ENCODE data around the gene SYCP2L. TPM values are rescaled to one million over a fixed set of nuclear protein-coding genes. Genes with fewer than 3 reads are reported as not detected.

Gene SYCP2L
- total and polyA plus RNA-seq, 2 donors (not counting 1 experiment from before 2014, with no cell fraction given): 0.19 TPM; not detected in 1

GRCh38 chr6:10951675-10952282 is 64.9 kb downstream of the SYCP2L start:
- Histone ChIP-seq H3K36me3 (replicated peaks in 1 of 2; ENCODE audit: control extremely low read depth in 1 of 2, control insufficient read depth in 1 of 2, extremely low read depth in 1 of 2, insufficient read depth in 2 of 2, low read length in 1 of 2) (no peaks in the 10 kb centered on the region), H3K79me2 (ENCODE audit: control insufficient read depth, insufficient read depth, low read length) (no peaks in the 10 kb centered on the region), H2AFZ (ENCODE audit: insufficient read depth, low read depth, low read length, poor library complexity, severe bottlenecking) (no peak overlapping the region), H3K27me3 (replicated peaks in 1 of 4; ENCODE audit: control extremely low read depth in 1 of 4, control insufficient read depth in 3 of 4, insufficient read depth in 4 of 4, low read length in 3 of 4) (peaks cover 0 to 6% (median 1%) of the 10 kb centered on the region in 4 experiments), H3K27ac (ENCODE audit: low read length in 2 of 2) (no peak overlapping the region), H3K4me1 (ENCODE audit: control insufficient read depth in 2 of 2, insufficient read depth in 2 of 2, low read length in 2 of 2) (no peaks in the 10 kb centered on the region), H3K9ac (ENCODE audit: low read length) (no peak overlapping the region), H4K20me1 (ENCODE audit: control insufficient read depth, insufficient read depth, low read length, poor library complexity, severe bottlenecking) (no peaks in the 10 kb centered on the region), H3K9me3 (ENCODE audit: control extremely low read depth in 1 of 3, control insufficient read depth in 2 of 3, insufficient read depth in 1 of 3, low read length in 2 of 3) (no peaks in the 10 kb centered on the region), H3K4me3 (ENCODE audit: control extremely low read depth in 1 of 5, extremely low read depth in 1 of 5, insufficient read depth in 1 of 5, low read depth in 2 of 5, low read length in 4 of 5) (no peak overlapping the region), H3K4me2 (replicated peaks; ENCODE audit: low read depth, low read length, poor library complexity, severe bottlenecking) (no peak overlapping the region)
- CTCF ChIA-PET: interaction anchor here (1.0 to 1.2 kb wide), 2 partner anchors 117 to 624 kb away, joined by 4 read pairs; no protein-coding TSS in a partner anchor
- intact Hi-C loops (cut with micrococcal nuclease): loop anchor here (5.0 kb wide), 1 partner anchor 626 kb away; no protein-coding TSS in a partner anchor
- no peak for ATAC-seq (ENCODE audit: low read depth)
- POLR2A ChIA-PET: no interaction called here
- H3K27ac Mint-ChIP-seq: no peak overlapping the region
- no peaks in the 10 kb centered on the region for H3K9me3 Mint-ChIP-seq (ENCODE audit: insufficient read depth)
- WGBS (ENCODE audit: insufficient coverage): 57% methylated on average over 4 of the region's 6 CpGs
- no peak overlapping the region for H3K4me3 Mint-ChIP-seq
- no peaks in the 10 kb centered on the region for H3K4me1 Mint-ChIP-seq
- peaks cover 28% of the 10 kb centered on the region for H3K27me3 Mint-ChIP-seq
- no peak for DNase-seq
- TF ChIP-seq EZH2 (IDR thresholded peaks at IDR 0.05; ENCODE audit: borderline replicate concordance, insufficient read depth, low read depth, low read length, poor library complexity, severe bottlenecking) (no peak), CTCF (IDR thresholded peaks at IDR 0.05) (peak; percentile 15)

- Histone ChIP-seq H3K4me2 (replicated peaks; ENCODE audit: low read depth, low read length, poor library complexity, severe bottlenecking) (no peak overlapping the region), H3K9ac (ENCODE audit: low read length) (no peak overlapping the region), H3K9me3 (ENCODE audit: control extremely low read depth in 1 of 3, control insufficient read depth in 2 of 3, insufficient read depth in 1 of 3, low read length in 2 of 3) (no peaks in the 10 kb centered on the region), H3K27me3 (replicated peaks in 1 of 4; ENCODE audit: control extremely low read depth in 1 of 4, control insufficient read depth in 3 of 4, insufficient read depth in 4 of 4, low read length in 3 of 4) (peaks cover 0 to 2% (median 0%) of the 10 kb centered on the region in 4 experiments), H4K20me1 (ENCODE audit: control insufficient read depth, insufficient read depth, low read length, poor library complexity, severe bottlenecking) (no peaks in the 10 kb centered on the region), H2AFZ (ENCODE audit: insufficient read depth, low read depth, low read length, poor library complexity, severe bottlenecking) (no peak overlapping the region), H3K27ac (ENCODE audit: low read length in 2 of 2) (no peak overlapping the region), H3K4me1 (ENCODE audit: control insufficient read depth in 2 of 2, insufficient read depth in 2 of 2, low read length in 2 of 2) (no peaks in the 10 kb centered on the region), H3K79me2 (ENCODE audit: control insufficient read depth, insufficient read depth, low read length) (no peaks in the 10 kb centered on the region), H3K4me3 (ENCODE audit: control extremely low read depth in 1 of 5, extremely low read depth in 1 of 5, insufficient read depth in 1 of 5, low read depth in 2 of 5, low read length in 4 of 5) (no peak overlapping the region), H3K36me3 (replicated peaks in 1 of 2; ENCODE audit: control extremely low read depth in 1 of 2, control insufficient read depth in 1 of 2, extremely low read depth in 1 of 2, insufficient read depth in 2 of 2, low read length in 1 of 2) (no peaks in the 10 kb centered on the region)
- H3K4me1 Mint-ChIP-seq: no peaks in the 10 kb centered on the region
- WGBS (ENCODE audit: insufficient coverage): 38% methylated on average over 15 of the region's 15 CpGs
- H3K4me3 Mint-ChIP-seq: no peak overlapping the region
- DNase-seq (peak; percentile 73), ATAC-seq (ENCODE audit: low read depth) (peak; percentile 54)
- CTCF ChIA-PET: interaction anchor here (0.6 to 3.1 kb wide), 14 partner anchors 9 to 621 kb away, joined by 3 to 42 read pairs (median 4); no protein-coding TSS in a partner anchor
- intact Hi-C loops (cut with micrococcal nuclease): loop anchor here (1.0 to 5.0 kb wide), 2 partner anchors 115 to 623 kb away; no protein-coding TSS in a partner anchor
- no peak overlapping the region for H3K27ac Mint-ChIP-seq
- H3K27me3 Mint-ChIP-seq: peaks cover 22% of the 10 kb centered on the region
- no peaks in the 10 kb centered on the region for H3K9me3 Mint-ChIP-seq (ENCODE audit: insufficient read depth)
- TF ChIP-seq CTCF (IDR thresholded peaks at IDR 0.05): peak; percentile 81
- no peak for TF ChIP-seq EZH2 (IDR thresholded peaks at IDR 0.05; ENCODE audit: borderline replicate concordance, insufficient read depth, low read depth, low read length, poor library complexity, severe bottlenecking)
- POLR2A ChIA-PET: no interaction called here
Measured at GRCh38 chr6:10954590-10955010, 67.7 kb downstream of the SYCP2L start.

Data from B cell (primary cell).